ENCODE results near the gene TBC1D20. TPM values are rescaled to one million over a fixed set of nuclear protein-coding genes. Genes with fewer than 3 reads are reported as not detected.
A peak's percentile ranks its signal among the peaks of the same experiment; 100 is the strongest.

The TBC1D20 gene
- total RNA-seq, 8 experiments from 2014 or later: 13.1 to 31.4 (median 20.3) TPM

GRCh38 chr20:406200-407132 lies 55.9 kb downstream of the TBC1D20 start:
- H3K4me3 ChIP-seq: peak overlapping the region; percentile 94 to 100 (median 97)
- no peak for ATAC-seq (replicated peaks in 6 of 8)
- H3K27ac ChIP-seq: peak overlapping the region; percentile 97
- peaks cover 19 to 23% of the 10 kb centered on the region in 2 donors for H3K4me1 ChIP-seq (replicated peaks in 1 of 2)
- in situ Hi-C loops (cut with MboI; ENCODE audit: low pct_unique_long_range_greater_than_20kb in 2 of 9, low sequenced_read_pairs in 9 of 9, unreplicated experiment in 9 of 9): no loop called here
- 56 to 100% (median 94%) methylated on average over 1 to 9 of the region's 9 CpGs for WGBS, 10 experiments

GRCh38 chr20:404088-404487 lies 58.2 kb downstream of the TBC1D20 start:
- 79 to 100% (median 95%) methylated on average over 1 to 4 of the region's 4 CpGs; no CpG with 5 or more reads in 2 of the 10 experiments for WGBS, 10 experiments
- H3K4me3 ChIP-seq: no peak overlapping the region
- no peak for ATAC-seq (replicated peaks in 6 of 8)
- no peak overlapping the region for H3K27ac ChIP-seq
- in situ Hi-C loops (cut with MboI; ENCODE audit: low pct_unique_long_range_greater_than_20kb in 2 of 9, low sequenced_read_pairs in 9 of 9, unreplicated experiment in 9 of 9): no loop called here
- peaks cover 26 to 34% of the 10 kb centered on the region in 2 donors for H3K4me1 ChIP-seq (replicated peaks in 1 of 2)

GRCh38 chr20:403582-403957 lies 58.8 kb downstream of the TBC1D20 start:
- H3K4me3 ChIP-seq: no peak overlapping the region
- no peak for ATAC-seq (replicated peaks in 6 of 8)
- H3K27ac ChIP-seq: no peak overlapping the region
- peaks cover 25 to 33% of the 10 kb centered on the region in 2 donors for H3K4me1 ChIP-seq (replicated peaks in 1 of 2)
- 60 to 100% (median 92%) methylated on average over 1 to 2 of the region's 3 CpGs; no CpG with 5 or more reads in 5 of the 10 experiments for WGBS, 10 experiments
- in situ Hi-C loops (cut with MboI; ENCODE audit: low pct_unique_long_range_greater_than_20kb in 2 of 9, low sequenced_read_pairs in 9 of 9, unreplicated experiment in 9 of 9): no loop called here

- Histone ChIP-seq H3K27ac (peak overlapping the region; percentile 96 to 97), H3K4me1 (replicated peaks in 1 of 2) (peaks cover 25 to 33% of the 10 kb centered on the region in 2 donors), H3K4me3 (no peak overlapping the region)
- ATAC-seq (replicated peaks in 6 of 8): no peak
- in situ Hi-C loops (cut with MboI; ENCODE audit: low pct_unique_long_range_greater_than_20kb in 2 of 9, low sequenced_read_pairs in 9 of 9, unreplicated experiment in 9 of 9): no loop called here
- 70 to 100% (median 96%) methylated on average over 1 to 6 of the region's 6 CpGs; no CpG with 5 or more reads in 3 of the 10 experiments for WGBS, 10 experiments
Measured at GRCh38 chr20:402898-403581, 59.3 kb downstream of the TBC1D20 start.

- Histone ChIP-seq H3K27ac (peak overlapping the region; percentile 96 to 97), H3K4me1 (replicated peaks in 1 of 2) (peaks cover 25 to 33% of the 10 kb centered on the region in 2 donors), H3K4me3 (no peak overlapping the region)
- WGBS, 10 experiments: 100% methylated on average over 1 of the region's 2 CpGs; no CpG with 5 or more reads in 7 of the 10 experiments
- in situ Hi-C loops (cut with MboI; ENCODE audit: low pct_unique_long_range_greater_than_20kb in 2 of 9, low sequenced_read_pairs in 9 of 9, unreplicated experiment in 9 of 9): no loop called here
- peak in 4 of 8 experiments; percentile 2 to 13 (median 3) for ATAC-seq (replicated peaks in 6 of 8)
Measured at GRCh38 chr20:402496-402885, 59.8 kb downstream of the TBC1D20 start.

GRCh38 chr20:401682-402495 lies 60.4 kb downstream of the TBC1D20 start:
- in situ Hi-C loops (cut with MboI; ENCODE audit: low pct_unique_long_range_greater_than_20kb in 2 of 9, low sequenced_read_pairs in 9 of 9, unreplicated experiment in 9 of 9): no loop called here
- peak overlapping the region; percentile 96 to 97 for H3K27ac ChIP-seq
- ATAC-seq (replicated peaks in 6 of 8): peak in 5 of 8 experiments; percentile 82 to 93 (median 91)
- WGBS, 10 experiments: 44 to 84% (median 65%) methylated on average over 1 to 7 of the region's 9 CpGs
- H3K4me1 ChIP-seq (replicated peaks in 1 of 2): peaks cover 25 to 30% of the 10 kb centered on the region in 2 donors
- H3K4me3 ChIP-seq: peak overlapping the region in 1 of 5 donors; percentile 7

GRCh38 chr20:400454-401275 lies 61.7 kb downstream of the TBC1D20 start:
- peak; percentile 51 to 88 (median 75) for ATAC-seq (replicated peaks in 6 of 8)
- Histone ChIP-seq H3K4me3 (no peak overlapping the region), H3K4me1 (replicated peaks in 1 of 2) (peaks cover 25 to 28% of the 10 kb centered on the region in 2 donors), H3K27ac (peak overlapping the region; percentile 96 to 97)
- WGBS, 10 experiments: 11 to 70% (median 58%) methylated on average over 1 to 5 of the region's 5 CpGs; no CpG with 5 or more reads in 2 of the 10 experiments
- in situ Hi-C loops (cut with MboI; ENCODE audit: low pct_unique_long_range_greater_than_20kb in 2 of 9, low sequenced_read_pairs in 9 of 9, unreplicated experiment in 9 of 9): no loop called here

- H3K27ac ChIP-seq: peak overlapping the region; percentile 96 to 97
- ATAC-seq (replicated peaks in 6 of 8): peak in 4 of 8 experiments; percentile 10 to 88 (median 68)
- no peak overlapping the region for H3K4me3 ChIP-seq
- peaks cover 25 to 28% of the 10 kb centered on the region in 2 donors for H3K4me1 ChIP-seq (replicated peaks in 1 of 2)
- 0 to 58% (median 20%) methylated on average over 1 to 2 of the region's 2 CpGs; no CpG with 5 or more reads in 3 of the 10 experiments for WGBS, 10 experiments
- in situ Hi-C loops (cut with MboI; ENCODE audit: low pct_unique_long_range_greater_than_20kb in 2 of 9, low sequenced_read_pairs in 9 of 9, unreplicated experiment in 9 of 9): no loop called here
Measured at GRCh38 chr20:400128-400453, 62.2 kb downstream of the TBC1D20 start.

- H3K4me1 ChIP-seq (replicated peaks in 1 of 2): peaks cover 25 to 28% of the 10 kb centered on the region in 2 donors
- ATAC-seq (replicated peaks in 6 of 8): no peak
- H3K27ac ChIP-seq: peak overlapping the region in 1 of 2 donors; percentile 12
- no peak overlapping the region for H3K4me3 ChIP-seq
- WGBS, 10 experiments: 80 to 100% (median 98%) methylated on average over 1 to 5 of the region's 9 CpGs; no CpG with 5 or more reads in 4 of the 10 experiments
- in situ Hi-C loops (cut with MboI; ENCODE audit: low pct_unique_long_range_greater_than_20kb in 2 of 9, low sequenced_read_pairs in 9 of 9, unreplicated experiment in 9 of 9): no loop called here
Measured at GRCh38 chr20:399182-399707, 63.1 kb downstream of the TBC1D20 start.

- ATAC-seq (replicated peaks in 6 of 8): no peak
- H3K27ac ChIP-seq: no peak overlapping the region
- peaks cover 25 to 28% of the 10 kb centered on the region in 2 donors for H3K4me1 ChIP-seq (replicated peaks in 1 of 2)
- in situ Hi-C loops (cut with MboI; ENCODE audit: low pct_unique_long_range_greater_than_20kb in 2 of 9, low sequenced_read_pairs in 9 of 9, unreplicated experiment in 9 of 9): no loop called here
- WGBS, 10 experiments: 53 to 100% (median 90%) methylated on average over 1 to 5 of the region's 6 CpGs; no CpG with 5 or more reads in 1 of the 10 experiments
- no peak overlapping the region for H3K4me3 ChIP-seq
Measured at GRCh38 chr20:397432-398237, 64.7 kb downstream of the TBC1D20 start.

Data from motor neuron (in vitro differentiated cells).